T-helper 2 cell treated with Interferon-gamma antibody and Interleukin-4, amounts not matched to agents 100 ng/mL and 5 ng/mL, for 36 hours (primary cell): ENCODE data around the gene CT45A9. TPM values are rescaled to one million over a fixed set of nuclear protein-coding genes. Genes with fewer than 3 reads are reported as not detected.
"Not testable (repeated sequence)": the region's sequence is repeated elsewhere in the genome, so short reads cannot be mapped to it uniquely, and the experiment has no call there.

ENCODE experiments used
- intact Hi-C: fragments of 100-400 bp; cut with micrococcal nuclease; formaldehyde crosslinking; loops from one replicate; pipeline ENCODE4 v1.15.1; 2023
- total RNA-seq: library from RNA; stranded (reverse); gene quantifications from 2 replicates; pipeline ENCODE4 v1.2.3, GENCODE V29; 2022

Gene CT45A9
- total RNA-seq, result not detected in 2 replicates

GRCh38 chrX:135871712-135872111, at the start of gene CT45A9:
CT45A9 (minus strand) TSS chrX:135871812; CDS start chrX:135868061, 3,751 bp downstream.
- intact Hi-C loops, result not testable (repeated sequence)

- intact Hi-C loops, result not testable (repeated sequence)
Measured at GRCh38 chrX:135920516-135920915, 48.9 kb upstream of the CT45A9 start.

GRCh38 chrX:135914404-135914803, 42.8 kb upstream of the CT45A9 start:
- intact Hi-C loops, result no loop called here

- intact Hi-C loops, result no loop called here
Measured at GRCh38 chrX:135910251-135910650, 38.6 kb upstream of the CT45A9 start.

- intact Hi-C loops, result no loop called here
Measured at GRCh38 chrX:135893294-135893817, 21.7 kb upstream of the CT45A9 start, which contains the start of the genes CT45A10 and SAGE1. CT45A10 (minus strand) TSS chrX:135893444; CDS start chrX:135885344, 8,100 bp downstream. SAGE1 (plus strand) TSS chrX:135893716; CDS start chrX:135896243, 2,527 bp downstream.

GRCh38 chrX:135892781-135893180, 21.2 kb upstream of the CT45A9 start:
- intact Hi-C loops, result no loop called here

- intact Hi-C loops, result no loop called here
Measured at GRCh38 chrX:135890087-135890585, 18.5 kb upstream of the CT45A9 start.

GRCh38 chrX:135888976-135889375, 17.4 kb upstream of the CT45A9 start:
- intact Hi-C loops, result not testable (repeated sequence)

GRCh38 chrX:135888230-135888629, 16.6 kb upstream of the CT45A9 start:
- intact Hi-C loops, result not testable (repeated sequence)

GRCh38 chrX:135882741-135883140, 11.1 kb upstream of the CT45A9 start:
- intact Hi-C loops, result not testable (repeated sequence)

GRCh38 chrX:135854438-135854837, 17.2 kb downstream of the CT45A9 start, which contains the start of gene CT45A8:
CT45A8 (minus strand) TSS chrX:135854538; CDS start chrX:135850783, 3,755 bp downstream.
- intact Hi-C loops, result not testable (repeated sequence)

- intact Hi-C loops, result not testable (repeated sequence)
Measured at GRCh38 chrX:135837180-135837579, 34.4 kb downstream of the CT45A9 start, which contains the start of gene CT45A7. CT45A7 (minus strand) TSS chrX:135837280; CDS start chrX:135833533, 3,747 bp downstream.

- intact Hi-C loops, result not testable (repeated sequence)
Measured at GRCh38 chrX:135819912-135820311, 51.7 kb downstream of the CT45A9 start, which contains the start of gene CT45A2. CT45A2 (minus strand) TSS chrX:135820012; CDS start chrX:135816265, 3,747 bp downstream.

Other genes starting within 250 kb of the CT45A9 start
- not detected in 2 replicates for gene CT45A1, start 158.2 kb downstream of the CT45A9 start, total RNA-seq
- not detected in 2 replicates for gene CT45A3, start 103.6 kb downstream of the CT45A9 start, total RNA-seq
- 0.23 TPM in 1 of 2 replicates, not detected in the other for gene CT45A5, start 86.3 kb downstream of the CT45A9 start, total RNA-seq
- not detected in 2 replicates for gene CT45A6, start 69.0 kb downstream of the CT45A9 start, total RNA-seq
- not detected in 2 replicates for gene CT45A2, start 51.8 kb downstream of the CT45A9 start, total RNA-seq
- gene CT45A7, start 34.5 kb downstream of the CT45A9 start, total RNA-seq, result not detected in 2 replicates
- gene CT45A8, start 17.3 kb downstream of the CT45A9 start, total RNA-seq, result not detected in 2 replicates
- not detected in 2 replicates for gene CT45A10, start 21.6 kb upstream of the CT45A9 start, total RNA-seq
- not detected in 2 replicates for gene SAGE1, start 21.9 kb upstream of the CT45A9 start, total RNA-seq
- gene MMGT1, start 102.2 kb upstream of the CT45A9 start, total RNA-seq, result 19.6 and 20.3 TPM in 2 replicates
- 15.2 and 18.5 TPM in 2 replicates for gene SLC9A6, start 113.6 kb upstream of the CT45A9 start, total RNA-seq